SU-DHL-6 (cell line): Measurements from ENCODE around the gene CTRB1.

Source experiments
- CTCF ChIP-seq: fragments of 200-600 bp; sonication (generic); IDR thresholded peaks from one replicate; pipeline ENCODE4 v1.5.1; 2017; ENCODE audit warnings: antibody characterized with exemption, mild to moderate bottlenecking, low read length, moderate library complexity; ENCODE audit not compliant: insufficient read depth, poor library complexity, severe bottlenecking
- EZH2phosphoT487 ChIP-seq: fragments of 200-600 bp; sonication (generic), shearing (Covaris generic); conservative IDR thresholded peaks from 2 replicates; pipeline ENCODE4 v1.6.1; 2018; ENCODE audit warnings: mild to moderate bottlenecking, antibody characterized with exemption, low read length, moderate library complexity, mixed read lengths

DNA sequence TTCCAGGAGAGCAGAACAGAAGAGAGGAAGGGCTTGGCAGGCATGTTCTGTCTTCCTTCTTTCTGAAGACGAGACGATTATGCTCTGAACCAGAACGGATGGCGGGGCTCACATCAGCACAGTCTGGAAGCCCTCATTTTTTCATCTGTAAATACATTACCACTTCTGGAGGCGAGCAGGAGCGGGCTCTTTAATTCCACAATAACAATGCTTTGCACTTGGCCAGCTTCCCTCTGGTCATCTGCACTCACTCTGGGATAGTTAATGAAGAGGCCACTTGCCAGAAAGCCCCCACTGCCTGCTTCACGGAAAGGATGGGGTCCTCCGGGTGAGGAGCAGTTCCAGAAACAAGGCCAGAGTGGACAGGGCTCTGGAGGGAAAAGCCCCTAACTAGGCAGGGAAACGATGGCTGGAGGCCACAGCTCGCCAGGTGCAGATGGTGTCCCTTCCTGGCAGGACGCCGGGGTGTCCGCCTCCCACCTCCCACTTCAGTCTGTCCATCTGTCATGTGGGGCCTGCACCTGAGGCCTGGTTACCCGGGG lies 45.7 kb downstream of the CTRB1 start:
- TF ChIP-seq CTCF (no peak), EZH2phosphoT487 (no peak)
